ENCODE results near the gene DMRTC1B. TPM values are rescaled to one million over a fixed set of nuclear protein-coding genes. Genes with fewer than 3 reads are reported as not detected.
"Not testable (repeated sequence)": the region's sequence is repeated elsewhere in the genome, so short reads cannot be mapped to it uniquely, and the experiment has no call there.

Gene DMRTC1B
- total RNA-seq, 1 donor from 2014 or later = not detected

DNA sequence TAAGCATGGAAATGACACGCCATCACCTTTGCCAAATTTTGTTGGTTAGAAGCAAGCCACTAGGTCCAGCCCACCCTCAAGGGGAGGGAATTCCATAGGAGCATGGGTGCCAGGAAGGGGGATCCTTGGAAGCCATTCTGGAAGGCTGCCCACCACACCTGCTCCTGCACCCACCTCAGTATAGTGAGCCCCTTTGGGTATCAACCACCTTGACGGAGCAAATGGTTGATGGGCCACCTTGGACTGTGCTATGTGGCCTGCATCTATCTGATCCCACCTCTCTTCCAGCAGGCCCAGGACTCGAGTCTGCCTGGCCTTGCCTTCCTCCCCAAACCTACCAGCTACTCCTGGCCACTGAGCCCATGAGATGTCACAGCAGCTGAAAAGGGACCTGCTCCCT lies 13.7 kb downstream of the DMRTC1B start:
- not testable (repeated sequence) for DNase-seq (ENCODE audit: low read depth); H3K36me3 ChIP-seq (ENCODE audit: control insufficient read depth, insufficient read depth, low read length); H3K4me3 ChIP-seq (ENCODE audit: low read depth, low read length); H3K27me3 ChIP-seq (ENCODE audit: control insufficient read depth, insufficient read depth, low read length)

DNA sequence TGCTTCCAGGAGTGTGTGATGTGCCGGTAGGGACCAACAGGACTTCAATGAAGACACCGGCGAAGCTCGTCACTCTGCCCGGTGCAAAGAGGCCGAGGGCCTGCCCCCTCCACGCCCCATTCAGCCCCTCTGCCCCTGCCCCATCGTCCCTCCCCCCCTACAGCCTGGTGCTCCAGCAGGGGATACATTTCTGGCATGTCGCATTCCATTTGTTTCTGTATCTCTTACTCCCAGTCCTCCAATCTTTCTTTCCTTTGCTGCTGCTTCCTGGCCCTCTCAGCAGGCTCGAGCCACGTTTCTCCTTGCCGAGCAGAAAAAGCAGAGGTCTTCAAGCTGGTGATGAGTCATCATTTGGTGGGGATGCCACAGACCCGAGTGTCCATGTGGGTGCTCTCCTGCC lies 31.4 kb downstream of the DMRTC1B start, which contains the start of gene FAM236D:
TSS of gene FAM236D (minus strand) at position 101 of the 400 bp plus-strand sequence. CDS start at position 1, 100 bp downstream.
- not testable (repeated sequence) for DNase-seq (ENCODE audit: low read depth); H3K27me3 ChIP-seq (ENCODE audit: control insufficient read depth, insufficient read depth, low read length); H3K4me3 ChIP-seq (ENCODE audit: low read depth, low read length); H3K36me3 ChIP-seq (ENCODE audit: control insufficient read depth, insufficient read depth, low read length)

DNA sequence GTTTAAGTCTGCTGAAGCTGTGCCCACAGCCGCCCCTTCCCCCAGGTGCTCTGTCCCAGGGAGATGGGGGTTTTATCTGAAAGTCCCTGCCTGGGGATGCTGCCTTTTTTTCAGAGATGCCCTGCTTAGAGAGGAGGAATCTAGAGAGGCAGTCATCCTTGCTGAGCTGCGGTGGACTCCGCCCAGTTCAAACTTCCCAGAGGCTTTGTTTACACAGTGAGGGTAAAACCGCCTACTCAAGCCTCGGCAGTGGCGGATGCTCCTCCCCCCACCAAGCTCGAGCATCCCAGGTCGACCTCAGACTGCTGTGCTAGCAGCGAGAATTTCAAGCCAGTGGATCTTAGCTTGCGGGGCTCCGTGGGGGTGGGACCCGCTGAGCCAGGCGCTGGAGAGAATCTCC lies 54.0 kb downstream of the DMRTC1B start:
- not testable (repeated sequence) for H3K27me3 ChIP-seq (ENCODE audit: control insufficient read depth, insufficient read depth, low read length); H3K36me3 ChIP-seq (ENCODE audit: control insufficient read depth, insufficient read depth, low read length); DNase-seq (ENCODE audit: low read depth); H3K4me3 ChIP-seq (ENCODE audit: low read depth, low read length)

DNA sequence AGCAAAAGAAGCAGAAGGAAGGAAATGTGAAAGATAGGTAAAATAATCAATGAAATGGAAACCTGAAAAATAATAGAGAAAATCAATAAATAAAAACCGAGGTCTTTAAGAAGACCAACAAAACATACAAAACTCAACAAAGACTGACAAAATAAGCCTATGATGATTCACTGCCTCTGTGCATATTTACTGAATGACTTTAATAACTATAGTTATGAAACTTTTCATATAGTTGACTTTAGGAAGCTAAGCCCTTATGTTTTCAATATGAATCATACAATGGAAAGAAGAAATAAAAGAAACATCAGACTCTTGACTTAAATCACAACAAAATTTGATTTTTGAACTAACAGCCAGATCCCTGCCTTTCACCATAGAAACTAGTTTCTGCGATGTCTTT lies 60.8 kb downstream of the DMRTC1B start:
- H3K36me3 ChIP-seq (ENCODE audit: control insufficient read depth, insufficient read depth, low read length); H3K27me3 ChIP-seq (ENCODE audit: control insufficient read depth, insufficient read depth, low read length); DNase-seq (ENCODE audit: low read depth); H3K4me3 ChIP-seq (ENCODE audit: low read depth, low read length): not testable (repeated sequence)

GRCh38 chrX:72882898-72883297 lies 106.2 kb downstream of the DMRTC1B start:
- H3K4me3 ChIP-seq (ENCODE audit: low read depth, low read length) = not testable (repeated sequence)

GRCh38 chrX:72889740-72890139 lies 113.0 kb downstream of the DMRTC1B start:
- not testable (repeated sequence) for H3K36me3 ChIP-seq (ENCODE audit: control insufficient read depth, insufficient read depth, low read length); H3K4me3 ChIP-seq (ENCODE audit: low read depth, low read length); H3K27me3 ChIP-seq (ENCODE audit: control insufficient read depth, insufficient read depth, low read length); DNase-seq (ENCODE audit: low read depth)

More at GRCh38 chrX:72882898-72883297, 106.2 kb downstream of the DMRTC1B start:
- not testable (repeated sequence) for H3K36me3 ChIP-seq (ENCODE audit: control insufficient read depth, insufficient read depth, low read length); H3K27me3 ChIP-seq (ENCODE audit: control insufficient read depth, insufficient read depth, low read length); DNase-seq (ENCODE audit: low read depth)

Other genes starting within 250 kb of the DMRTC1B start
- gene HDAC8, start 204.0 kb upstream of the DMRTC1B start, total RNA-seq = 19.9 and 22.3 TPM in 2 replicates
- gene PHKA1, start 62.6 kb upstream of the DMRTC1B start, total RNA-seq = 6.4 TPM in 2 replicates
- gene FAM236B, start 5.8 kb downstream of the DMRTC1B start, total RNA-seq = not detected in 2 replicates
- not detected in 2 replicates for gene FAM236D, start 31.3 kb downstream of the DMRTC1B start, total RNA-seq
- gene FAM236C, start 135.7 kb downstream of the DMRTC1B start, total RNA-seq = not detected in 2 replicates
- gene FAM236A, start 161.3 kb downstream of the DMRTC1B start, total RNA-seq = not detected in 2 replicates
- not detected in 2 replicates for gene DMRTC1, start 166.9 kb downstream of the DMRTC1B start, total RNA-seq
- 0.17 TPM in 1 of 2 replicates, not detected in the other for gene PABPC1L2B, start 226.0 kb downstream of the DMRTC1B start, total RNA-seq

Measured in kidney epithelial cell (primary cell).